ENCODE data around the gene MED31.

- TF ChIP-seq RAD21 (conservative IDR thresholded peaks at IDR 0.05): no peak
- TF ChIP-seq POLR2AphosphoS5 (IDR thresholded peaks at IDR 0.05): no peak
- no peak for TF ChIP-seq CTCF (IDR thresholded peaks at IDR 0.05; ENCODE audit: poor library complexity, severe bottlenecking)
Measured at GRCh38 chr17:6671431-6671830, 20.0 kb upstream of the MED31 start.

Measured in neural cell (in vitro differentiated cells).